ENCODE results near the gene TRMT10A. TPM values are rescaled to one million over a fixed set of nuclear protein-coding genes. Genes with fewer than 3 reads are reported as not detected.

TRMT10A gene
- total and polyA plus RNA-seq, 2 of the 13 experiments (the other 11 are each of a cell fraction or from before 2014, with no cell fraction given), result 3.9 to 12.6 TPM

- TF ChIP-seq, protein P1, sequence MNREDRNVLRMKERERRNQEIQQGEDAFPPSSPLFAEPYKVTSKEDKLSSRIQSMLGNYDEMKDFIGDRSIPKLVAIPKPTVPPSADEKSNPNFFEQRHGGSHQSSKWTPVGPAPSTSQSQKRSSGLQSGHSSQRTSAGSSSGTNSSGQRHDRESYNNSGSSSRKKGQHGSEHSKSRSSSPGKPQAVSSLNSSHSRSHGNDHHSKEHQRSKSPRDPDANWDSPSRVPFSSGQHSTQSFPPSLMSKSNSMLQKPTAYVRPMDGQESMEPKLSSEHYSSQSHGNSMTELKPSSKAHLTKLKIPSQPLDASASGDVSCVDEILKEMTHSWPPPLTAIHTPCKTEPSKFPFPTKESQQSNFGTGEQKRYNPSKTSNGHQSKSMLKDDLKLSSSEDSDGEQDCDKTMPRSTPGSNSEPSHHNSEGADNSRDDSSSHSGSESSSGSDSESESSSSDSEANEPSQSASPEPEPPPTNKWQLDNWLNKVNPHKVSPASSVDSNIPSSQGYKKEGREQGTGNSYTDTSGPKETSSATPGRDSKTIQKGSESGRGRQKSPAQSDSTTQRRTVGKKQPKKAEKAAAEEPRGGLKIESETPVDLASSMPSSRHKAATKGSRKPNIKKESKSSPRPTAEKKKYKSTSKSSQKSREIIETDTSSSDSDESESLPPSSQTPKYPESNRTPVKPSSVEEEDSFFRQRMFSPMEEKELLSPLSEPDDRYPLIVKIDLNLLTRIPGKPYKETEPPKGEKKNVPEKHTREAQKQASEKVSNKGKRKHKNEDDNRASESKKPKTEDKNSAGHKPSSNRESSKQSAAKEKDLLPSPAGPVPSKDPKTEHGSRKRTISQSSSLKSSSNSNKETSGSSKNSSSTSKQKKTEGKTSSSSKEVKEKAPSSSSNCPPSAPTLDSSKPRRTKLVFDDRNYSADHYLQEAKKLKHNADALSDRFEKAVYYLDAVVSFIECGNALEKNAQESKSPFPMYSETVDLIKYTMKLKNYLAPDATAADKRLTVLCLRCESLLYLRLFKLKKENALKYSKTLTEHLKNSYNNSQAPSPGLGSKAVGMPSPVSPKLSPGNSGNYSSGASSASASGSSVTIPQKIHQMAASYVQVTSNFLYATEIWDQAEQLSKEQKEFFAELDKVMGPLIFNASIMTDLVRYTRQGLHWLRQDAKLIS (CRISPR knock-in tag; IDR thresholded peaks at IDR 0.05), result no peak
- TF ChIP-seq ZNF235 (CRISPR knock-in tag; IDR thresholded peaks at IDR 0.05; ENCODE audit: borderline replicate concordance) (no peak), ZNF10 (CRISPR knock-in tag; IDR thresholded peaks at IDR 0.05; ENCODE audit: borderline replicate concordance, low read depth) (no peak), ZSCAN21 (CRISPR knock-in tag; IDR thresholded peaks at IDR 0.05; ENCODE audit: borderline replicate concordance) (no peak), ARNTL (CRISPR knock-in tag; IDR thresholded peaks at IDR 0.05) (peak; percentile 58; the same call in 1 of the 2 replicates), TMF1 (CRISPR knock-in tag; IDR thresholded peaks at IDR 0.05; ENCODE audit: low read depth) (no peak), RXRB (CRISPR knock-in tag; IDR thresholded peaks at IDR 0.05; ENCODE audit: borderline replicate concordance) (peak; percentile 78), NFKBIZ (CRISPR knock-in tag; IDR thresholded peaks at IDR 0.05) (no peak), ZMAT3 (CRISPR knock-in tag; conservative IDR thresholded peaks at IDR 0.05) (no peak), KAT8 (CRISPR knock-in tag; IDR thresholded peaks at IDR 0.05) (peak; percentile 69), HOXD1 (CRISPR knock-in tag; IDR thresholded peaks at IDR 0.05) (no peak), ZNF280D (CRISPR knock-in tag; IDR thresholded peaks at IDR 0.05) (0 out of 2 replicates have a peak, but pooled peaks have one; percentile 70), BRF2 (CRISPR knock-in tag; IDR thresholded peaks at IDR 0.05) (no peak; the same call in 1 of the 2 replicates), ZSCAN31 (CRISPR knock-in tag; IDR thresholded peaks at IDR 0.05; ENCODE audit: low read depth) (no peak), BORCS8-MEF2B (CRISPR knock-in tag; IDR thresholded peaks at IDR 0.05) (0 out of 2 replicates have a peak, but pooled peaks have one; percentile 40), AKAP8 (CRISPR knock-in tag; IDR thresholded peaks at IDR 0.05) (no peak), ZMYM2 (CRISPR knock-in tag; IDR thresholded peaks at IDR 0.05) (0 out of 2 replicates have a peak, but pooled peaks have one; percentile 60), DBP (CRISPR knock-in tag; IDR thresholded peaks at IDR 0.05; ENCODE audit: not compliant biosample characterization) (no peak)
- TF ChIP-seq, protein P2, sequence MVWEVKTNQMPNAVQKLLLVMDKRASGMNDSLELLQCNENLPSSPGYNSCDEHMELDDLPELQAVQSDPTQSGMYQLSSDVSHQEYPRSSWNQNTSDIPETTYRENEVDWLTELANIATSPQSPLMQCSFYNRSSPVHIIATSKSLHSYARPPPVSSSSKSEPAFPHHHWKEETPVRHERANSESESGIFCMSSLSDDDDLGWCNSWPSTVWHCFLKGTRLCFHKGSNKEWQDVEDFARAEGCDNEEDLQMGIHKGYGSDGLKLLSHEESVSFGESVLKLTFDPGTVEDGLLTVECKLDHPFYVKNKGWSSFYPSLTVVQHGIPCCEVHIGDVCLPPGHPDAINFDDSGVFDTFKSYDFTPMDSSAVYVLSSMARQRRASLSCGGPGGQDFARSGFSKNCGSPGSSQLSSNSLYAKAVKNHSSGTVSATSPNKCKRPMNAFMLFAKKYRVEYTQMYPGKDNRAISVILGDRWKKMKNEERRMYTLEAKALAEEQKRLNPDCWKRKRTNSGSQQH (CRISPR knock-in tag; IDR thresholded peaks at IDR 0.05; ENCODE audit: low read depth), result no peak; the same call in 1 of the 2 replicates
Observed at GRCh38 chr4:99574530-99575324, 10.9 kb upstream of the TRMT10A start, which contains the start of gene MTTP (continued).

All from HepG2 (cell line).